Measurements from ENCODE around the gene MTFMT. TPM values are rescaled to one million over a fixed set of nuclear protein-coding genes. Genes with fewer than 3 reads are reported as not detected.
A peak's percentile ranks its signal among the peaks of the same experiment; 100 is the strongest.
"Not testable (repeated sequence)": the region's sequence is repeated elsewhere in the genome, so short reads cannot be mapped to it uniquely, and the experiment has no call there.

The MTFMT gene
- total and polyA plus RNA-seq, 2 of the 13 experiments (the other 11 are each of a cell fraction or from before 2014, with no cell fraction given): 9.9 to 23.2 TPM

DNA sequence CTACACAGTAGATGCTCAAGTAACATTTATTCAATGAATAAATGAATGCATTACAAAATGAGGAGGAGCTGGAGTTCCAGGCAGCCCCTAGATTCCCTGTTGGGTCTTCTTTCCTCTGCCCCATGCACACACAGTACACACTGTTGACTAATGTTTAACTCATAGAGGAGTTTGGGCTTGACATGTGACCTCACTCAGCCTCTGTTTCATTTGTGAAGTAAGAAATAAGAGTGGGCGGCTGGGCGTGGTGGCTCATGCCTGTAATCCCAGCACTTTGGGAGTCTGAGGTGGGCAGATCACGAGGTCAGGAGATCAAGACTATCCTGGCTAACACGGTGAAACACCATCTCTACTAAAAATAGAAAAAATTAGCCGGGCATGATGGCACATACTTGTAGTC lies 14.8 kb upstream of the MTFMT start (continued):
- TF ChIP-seq TOPORS (CRISPR knock-in tag; IDR thresholded peaks at IDR 0.05): 0 out of 2 replicates have a peak, but pooled peaks have one; percentile 4
- TF ChIP-seq HOMEZ (CRISPR knock-in tag; IDR thresholded peaks at IDR 0.05; ENCODE audit: low read depth): peak; percentile 33; the same call in 1 of the 2 replicates
- TF ChIP-seq ZNF24 (IDR thresholded peaks at IDR 0.05): peak; percentile 84; the same call in 1 of the 2 replicates
- peak; percentile 85 for TF ChIP-seq ARNTL (CRISPR knock-in tag; IDR thresholded peaks at IDR 0.05)
- TF ChIP-seq, protein P1, sequence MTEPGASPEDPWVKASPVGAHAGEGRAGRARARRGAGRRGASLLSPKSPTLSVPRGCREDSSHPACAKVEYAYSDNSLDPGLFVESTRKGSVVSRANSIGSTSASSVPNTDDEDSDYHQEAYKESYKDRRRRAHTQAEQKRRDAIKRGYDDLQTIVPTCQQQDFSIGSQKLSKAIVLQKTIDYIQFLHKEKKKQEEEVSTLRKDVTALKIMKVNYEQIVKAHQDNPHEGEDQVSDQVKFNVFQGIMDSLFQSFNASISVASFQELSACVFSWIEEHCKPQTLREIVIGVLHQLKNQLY (CRISPR knock-in tag; IDR thresholded peaks at IDR 0.05): peak; percentile 40; the same call in 1 of the 2 replicates
- TF ChIP-seq NR2F6 (IDR thresholded peaks at IDR 0.05): peak; percentile 38; the same call in 1 of the 2 replicates
- peak; percentile 56; the same call in 1 of the 2 replicates for TF ChIP-seq NR2F6 (CRISPR knock-in tag; IDR thresholded peaks at IDR 0.05)
- TF ChIP-seq MAX (IDR thresholded peaks at IDR 0.05): 0 out of 2 replicates have a peak, but pooled peaks have one; percentile 12
- TF ChIP-seq, protein P2, sequence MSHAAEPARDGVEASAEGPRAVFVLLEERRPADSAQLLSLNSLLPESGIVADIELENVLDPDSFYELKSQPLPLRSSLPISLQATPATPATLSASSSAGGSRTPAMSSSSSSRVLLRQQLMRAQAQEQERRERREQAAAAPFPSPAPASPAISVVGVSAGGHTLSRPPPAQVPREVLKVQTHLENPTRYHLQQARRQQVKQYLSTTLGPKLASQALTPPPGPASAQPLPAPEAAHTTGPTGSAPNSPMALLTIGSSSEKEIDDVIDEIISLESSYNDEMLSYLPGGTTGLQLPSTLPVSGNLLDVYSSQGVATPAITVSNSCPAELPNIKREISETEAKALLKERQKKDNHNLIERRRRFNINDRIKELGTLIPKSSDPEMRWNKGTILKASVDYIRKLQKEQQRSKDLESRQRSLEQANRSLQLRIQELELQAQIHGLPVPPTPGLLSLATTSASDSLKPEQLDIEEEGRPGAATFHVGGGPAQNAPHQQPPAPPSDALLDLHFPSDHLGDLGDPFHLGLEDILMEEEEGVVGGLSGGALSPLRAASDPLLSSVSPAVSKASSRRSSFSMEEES (CRISPR knock-in tag; IDR thresholded peaks at IDR 0.05): peak; percentile 90
- TF ChIP-seq FOXA1, LCORL (IDR thresholded peaks at IDR 0.05): not testable (repeated sequence)
- peak; percentile 60; the same call in 1 of the 2 replicates for TF ChIP-seq FOXA1 (CRISPR knock-in tag; IDR thresholded peaks at IDR 0.05)
- peak; percentile 7; the same call in 1 of the 2 replicates for TF ChIP-seq MYC (CRISPR knock-in tag; IDR thresholded peaks at IDR 0.05; ENCODE audit: borderline replicate concordance)
- peak; percentile 38; the same call in 1 of the 2 replicates for TF ChIP-seq ZMYM4 (CRISPR knock-in tag; IDR thresholded peaks at IDR 0.05)
- peak; percentile 19; the same call in 1 of the 2 replicates for TF ChIP-seq POLR2G (IDR thresholded peaks at IDR 0.05; ENCODE audit: low read depth, low read length)
- TF ChIP-seq ZNF331 (CRISPR knock-in tag; IDR thresholded peaks at IDR 0.05): peak; percentile 59; the same call in 1 of the 2 replicates
- TF ChIP-seq PATZ1 (CRISPR knock-in tag; IDR thresholded peaks at IDR 0.05): peak; percentile 18; the same call in 1 of the 2 replicates
- peak; percentile 66 for TF ChIP-seq LCORL (CRISPR knock-in tag; IDR thresholded peaks at IDR 0.05)
- 0 out of 2 replicates have a peak, but pooled peaks have one; percentile 4 for TF ChIP-seq KLF6 (CRISPR knock-in tag; IDR thresholded peaks at IDR 0.05)
- TF ChIP-seq SOX5 (CRISPR knock-in tag; IDR thresholded peaks at IDR 0.05; ENCODE audit: borderline replicate concordance): peak; percentile 51; the same call in 1 of the 2 replicates
- TF ChIP-seq, protein P3, sequence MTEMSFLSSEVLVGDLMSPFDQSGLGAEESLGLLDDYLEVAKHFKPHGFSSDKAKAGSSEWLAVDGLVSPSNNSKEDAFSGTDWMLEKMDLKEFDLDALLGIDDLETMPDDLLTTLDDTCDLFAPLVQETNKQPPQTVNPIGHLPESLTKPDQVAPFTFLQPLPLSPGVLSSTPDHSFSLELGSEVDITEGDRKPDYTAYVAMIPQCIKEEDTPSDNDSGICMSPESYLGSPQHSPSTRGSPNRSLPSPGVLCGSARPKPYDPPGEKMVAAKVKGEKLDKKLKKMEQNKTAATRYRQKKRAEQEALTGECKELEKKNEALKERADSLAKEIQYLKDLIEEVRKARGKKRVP (CRISPR knock-in tag; IDR thresholded peaks at IDR 0.05): peak in 1 of 2 experiments; percentile 48; a peak in 1 of 4 replicates
